Mammary epithelial cell (primary cell): Measurements from ENCODE around the gene AGPAT4.

Source experiments
- EZH2 ChIP-seq: IDR thresholded peaks from 2 replicates; pipeline ENCODE4 v1.6.1; 2012; ENCODE audit warnings: low read length, inconsistent platforms, borderline replicate concordance
- TF ChIP-seq, protein P1 (sequence below), 2 donors: IDR thresholded peaks in 1 of 2; conservative IDR thresholded peaks in 1 of 2; 2 replicates each; pipeline ENCODE4 v1.5.1; 2011 to 2012; ENCODE audit warnings: inconsistent platforms in 2 of 2, low read length in 2 of 2, mild to moderate bottlenecking in 2 of 2, control low read depth in 1 of 2, low read depth in 1 of 2; ENCODE audit not compliant: insufficient read depth in 1 of 2; ENCODE audit errors: extremely low read depth in 1 of 2

DNA sequence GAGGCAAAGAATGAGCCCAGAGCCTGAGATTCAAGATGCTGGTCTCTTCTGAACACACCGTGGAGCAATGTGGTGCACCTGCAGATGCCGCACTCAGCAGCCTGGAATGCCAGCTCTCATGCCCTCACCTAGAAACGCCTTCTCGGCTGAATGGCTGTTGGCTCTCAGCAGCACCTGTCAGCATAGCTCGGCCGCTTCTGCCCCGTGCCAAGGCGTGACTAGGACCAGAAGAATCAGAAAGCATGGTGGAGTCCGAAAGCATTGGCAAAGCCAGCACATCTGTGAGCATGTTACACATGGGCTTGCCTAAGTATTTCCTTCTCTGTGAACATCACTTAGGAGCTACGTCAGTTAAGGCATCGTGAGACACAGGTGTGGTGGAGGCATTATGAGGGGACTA lies 141.5 kb downstream of the AGPAT4 start:
- TF ChIP-seq, protein P1, sequence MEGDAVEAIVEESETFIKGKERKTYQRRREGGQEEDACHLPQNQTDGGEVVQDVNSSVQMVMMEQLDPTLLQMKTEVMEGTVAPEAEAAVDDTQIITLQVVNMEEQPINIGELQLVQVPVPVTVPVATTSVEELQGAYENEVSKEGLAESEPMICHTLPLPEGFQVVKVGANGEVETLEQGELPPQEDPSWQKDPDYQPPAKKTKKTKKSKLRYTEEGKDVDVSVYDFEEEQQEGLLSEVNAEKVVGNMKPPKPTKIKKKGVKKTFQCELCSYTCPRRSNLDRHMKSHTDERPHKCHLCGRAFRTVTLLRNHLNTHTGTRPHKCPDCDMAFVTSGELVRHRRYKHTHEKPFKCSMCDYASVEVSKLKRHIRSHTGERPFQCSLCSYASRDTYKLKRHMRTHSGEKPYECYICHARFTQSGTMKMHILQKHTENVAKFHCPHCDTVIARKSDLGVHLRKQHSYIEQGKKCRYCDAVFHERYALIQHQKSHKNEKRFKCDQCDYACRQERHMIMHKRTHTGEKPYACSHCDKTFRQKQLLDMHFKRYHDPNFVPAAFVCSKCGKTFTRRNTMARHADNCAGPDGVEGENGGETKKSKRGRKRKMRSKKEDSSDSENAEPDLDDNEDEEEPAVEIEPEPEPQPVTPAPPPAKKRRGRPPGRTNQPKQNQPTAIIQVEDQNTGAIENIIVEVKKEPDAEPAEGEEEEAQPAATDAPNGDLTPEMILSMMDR (conservative IDR thresholded peaks at IDR 0.05 in 1 of 2, IDR thresholded peaks at IDR 0.05 in 1 of 2; ENCODE audit: extremely low read depth in 1 of 2, insufficient read depth in 1 of 2, low read depth in 1 of 2, low read length in 2 of 2) = no peak
- TF ChIP-seq EZH2 = no peak
